C1 segment of cervical spinal cord (tissue), 14 donors: ENCODE results near the gene ACBD4.

Experiments used
- DNase-seq, 14 donors: peaks; one replicate each; lab custom pipeline; 2025; lab: John Stamatoyannopoulos, UW

The ACBD4 gene, protein sequence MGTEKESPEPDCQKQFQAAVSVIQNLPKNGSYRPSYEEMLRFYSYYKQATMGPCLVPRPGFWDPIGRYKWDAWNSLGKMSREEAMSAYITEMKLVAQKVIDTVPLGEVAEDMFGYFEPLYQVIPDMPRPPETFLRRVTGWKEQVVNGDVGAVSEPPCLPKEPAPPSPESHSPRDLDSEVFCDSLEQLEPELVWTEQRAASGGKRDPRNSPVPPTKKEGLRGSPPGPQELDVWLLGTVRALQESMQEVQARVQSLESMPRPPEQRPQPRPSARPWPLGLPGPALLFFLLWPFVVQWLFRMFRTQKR

DNA sequence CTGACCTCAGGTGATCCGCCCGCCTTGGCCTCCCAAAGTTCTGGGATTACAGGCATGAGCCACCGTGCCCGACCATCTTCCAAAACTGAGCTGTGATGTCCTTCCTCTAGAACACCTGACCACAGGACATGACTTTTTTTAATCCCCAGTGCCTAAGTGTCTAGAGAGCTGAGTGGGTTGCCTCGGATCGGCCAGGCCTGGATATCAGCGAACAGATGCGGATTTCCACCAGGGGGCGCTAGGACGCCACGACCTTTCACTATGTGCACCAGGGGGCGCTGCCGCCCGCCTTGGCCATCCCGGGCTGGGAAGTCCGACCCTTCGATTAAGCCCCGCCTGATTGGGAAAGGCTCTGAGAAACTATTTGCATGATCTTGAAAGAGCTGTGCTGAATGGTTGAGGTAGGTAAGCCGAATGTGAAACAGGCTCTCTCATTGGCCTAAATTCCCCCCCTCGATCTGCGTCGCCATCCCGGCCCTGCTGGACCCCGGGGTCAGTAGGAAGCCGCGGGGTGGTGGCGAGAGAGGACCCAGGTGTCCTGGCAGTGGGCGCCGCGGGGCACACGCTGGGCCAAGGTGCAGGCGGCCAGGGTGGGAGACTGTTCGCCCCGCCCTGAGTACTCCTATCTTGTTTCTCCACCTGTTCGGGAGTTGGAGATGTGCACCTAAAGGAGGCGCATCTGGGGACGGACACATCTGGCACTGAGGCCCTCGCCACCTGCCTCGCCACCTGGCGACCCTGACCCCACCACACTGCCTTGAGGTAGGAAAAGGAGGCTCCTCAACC is at the start of gene ACBD4:
Gene ACBD4, plus strand, starts transcription at position 496 of the 786 bp plus-strand sequence. CDS start 458 bp downstream, outside the sequence.
- DNase-seq = peak; percentile 61 to 97 (median 90)

DNA sequence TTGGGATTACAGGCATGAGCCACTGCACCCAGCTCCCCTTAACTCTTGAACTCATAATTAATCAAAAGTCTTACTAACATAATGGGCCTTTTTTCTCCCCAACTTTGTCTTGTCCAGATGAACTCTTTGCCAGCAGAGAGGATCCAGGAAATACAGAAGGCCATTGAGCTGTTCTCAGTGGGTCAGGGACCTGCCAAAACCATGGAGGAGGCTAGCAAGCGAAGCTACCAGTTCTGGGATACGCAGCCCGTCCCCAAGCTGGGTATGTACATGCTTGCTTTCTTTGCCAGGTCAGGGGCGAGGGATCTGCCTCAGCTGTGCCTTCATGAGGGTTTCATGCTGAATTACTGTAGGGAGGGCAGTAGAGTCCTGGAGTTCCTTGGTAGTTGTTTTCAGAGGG is 49.1 kb upstream of the ACBD4 start:
- DNase-seq = peak in 3 of 14 donors; percentile 34 to 49 (median 34)

DNA sequence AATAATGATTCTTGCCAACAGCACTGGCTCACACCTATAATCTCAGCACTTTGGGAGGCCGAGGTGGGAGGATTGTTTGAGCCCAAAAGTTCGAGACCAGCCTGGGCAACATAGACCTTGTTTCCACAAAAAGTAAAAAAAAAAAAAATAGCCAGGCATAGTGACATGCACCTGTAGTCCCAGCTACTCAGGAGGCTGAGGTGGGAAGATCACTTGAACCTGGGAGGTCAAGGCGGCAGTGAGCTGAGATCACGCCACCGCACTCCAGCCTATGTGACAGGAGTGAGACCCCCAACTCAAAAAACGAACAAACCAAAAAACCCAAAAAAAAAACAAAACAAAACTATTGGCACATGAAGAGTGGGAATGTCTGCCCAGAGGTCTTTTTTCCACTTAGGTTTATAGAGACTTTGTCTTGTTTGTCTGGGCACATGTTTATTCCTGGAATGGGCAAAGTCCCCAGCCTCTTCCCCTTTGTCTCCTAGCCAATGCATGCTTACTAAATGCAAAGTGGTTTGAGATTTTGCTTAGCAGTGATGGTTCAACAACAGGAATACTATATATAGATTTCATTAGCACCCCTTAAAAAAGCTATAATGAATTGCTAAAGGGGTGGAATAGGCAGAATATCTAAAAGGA is 48.5 kb upstream of the ACBD4 start:
- no peak for DNase-seq

DNA sequence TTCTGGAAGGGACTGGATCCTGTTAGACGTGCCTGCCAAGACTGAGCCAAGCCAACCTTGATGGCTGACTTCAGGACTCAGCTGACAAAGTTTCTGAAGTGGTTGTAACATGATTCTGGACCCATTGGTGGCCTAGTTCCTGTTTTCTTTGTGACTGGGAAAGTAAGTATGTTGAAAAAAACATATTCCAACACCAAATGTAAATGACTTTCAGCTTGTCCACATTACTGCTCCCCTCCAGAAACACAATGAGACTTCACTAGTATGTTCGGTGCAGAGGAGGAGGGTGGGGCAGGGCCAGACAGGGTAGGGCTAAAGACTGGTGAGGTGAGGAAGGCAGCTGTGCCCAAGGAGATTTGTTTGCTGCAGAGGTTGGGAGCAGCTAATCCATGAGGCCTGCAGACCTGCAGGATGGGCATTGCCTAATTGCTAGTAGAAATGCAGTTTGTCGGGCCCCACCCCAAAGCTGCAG is 47.9 kb upstream of the ACBD4 start:
- no peak for DNase-seq

DNA sequence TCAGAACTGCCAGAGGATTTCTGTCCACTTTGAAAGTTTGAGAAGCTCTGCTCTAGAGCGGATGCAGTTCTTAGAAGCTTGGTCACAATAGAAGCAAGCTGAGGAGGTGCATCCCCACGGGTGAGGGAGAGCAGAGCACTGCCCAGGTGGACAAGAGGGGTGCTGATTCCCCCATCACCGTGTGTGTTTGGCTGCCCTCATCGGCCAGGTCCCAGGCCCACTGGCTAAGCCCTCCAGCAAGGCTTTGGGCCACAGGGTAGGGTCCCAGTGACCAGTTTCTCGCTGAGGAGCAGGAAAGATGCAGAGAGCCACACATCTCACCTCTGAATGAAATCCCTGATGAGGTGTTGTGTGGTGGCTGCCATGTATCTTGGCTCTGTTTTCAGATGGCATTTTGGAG is 47.5 kb upstream of the ACBD4 start:
- no peak for DNase-seq

DNA sequence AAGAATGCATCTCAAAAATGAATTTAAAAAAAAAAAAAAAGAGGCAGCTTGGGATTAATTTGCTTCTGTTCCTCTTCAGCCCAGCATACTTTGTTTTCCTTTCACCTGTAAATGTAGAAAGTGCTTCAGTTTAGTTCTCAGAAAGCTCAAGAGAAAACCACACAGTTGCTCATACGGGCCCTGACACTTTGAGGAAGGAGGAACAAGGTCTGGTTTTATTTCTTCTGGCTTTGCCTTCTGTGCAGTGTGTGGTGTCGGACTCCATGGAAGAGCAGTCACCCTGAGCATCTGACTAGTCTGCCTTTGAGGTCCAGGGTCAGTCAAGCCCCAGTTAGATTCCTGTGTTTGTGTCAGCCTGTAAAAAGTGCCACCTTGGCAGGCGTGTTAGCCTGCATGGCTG is 46.7 kb upstream of the ACBD4 start:
- DNase-seq = no peak

DNA sequence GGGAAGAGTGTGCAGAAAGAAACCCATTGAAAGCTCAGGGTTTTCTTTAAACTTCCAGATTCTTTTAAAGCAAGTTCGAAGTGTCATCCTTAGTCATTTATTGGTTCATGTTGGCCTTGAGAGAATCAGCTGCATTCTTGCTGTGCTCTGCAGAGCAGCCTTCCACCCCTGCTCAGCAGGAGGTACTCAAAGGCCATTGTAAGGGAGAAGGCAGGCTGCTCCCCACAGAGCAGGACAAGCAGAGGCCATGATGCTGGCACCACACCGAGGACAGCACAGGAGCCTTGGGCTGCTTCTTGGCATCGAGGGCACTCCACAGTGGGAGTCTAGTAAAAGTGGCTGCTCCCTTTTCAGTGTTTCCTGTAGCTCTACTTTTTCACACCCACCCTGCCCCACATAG is 44.8 kb upstream of the ACBD4 start:
- DNase-seq = no peak

DNA sequence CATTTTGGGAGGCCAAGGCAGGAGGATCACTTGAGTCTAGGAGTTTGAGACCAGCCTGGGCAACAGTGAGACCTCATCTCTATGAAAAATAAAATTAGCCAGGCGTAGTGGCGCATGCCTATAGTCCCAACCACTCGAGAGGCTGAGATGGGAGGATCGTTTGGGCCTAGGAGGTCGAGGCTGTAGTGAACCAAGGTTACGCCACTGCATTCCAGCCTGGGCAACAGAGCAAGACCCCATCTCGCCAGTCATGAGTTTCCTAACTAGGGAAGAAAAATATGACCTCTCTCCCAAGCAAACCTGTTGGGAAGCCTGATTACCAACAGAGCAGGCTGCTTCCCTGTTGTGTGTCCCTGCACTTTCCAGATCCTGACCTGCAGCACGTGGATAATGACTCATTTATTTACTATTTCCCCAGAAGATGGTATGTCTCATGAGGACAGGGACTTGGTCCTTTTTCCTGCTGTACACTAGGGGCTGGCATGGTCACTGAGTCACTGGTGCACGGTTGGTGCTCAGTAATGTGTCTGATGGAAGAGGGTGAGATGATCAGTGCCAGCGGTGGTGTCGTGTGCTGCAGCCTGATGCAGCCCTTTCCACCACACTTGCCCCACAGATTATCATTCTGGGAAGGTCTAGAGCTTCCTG is 43.6 kb upstream of the ACBD4 start:
- DNase-seq = no peak

DNA sequence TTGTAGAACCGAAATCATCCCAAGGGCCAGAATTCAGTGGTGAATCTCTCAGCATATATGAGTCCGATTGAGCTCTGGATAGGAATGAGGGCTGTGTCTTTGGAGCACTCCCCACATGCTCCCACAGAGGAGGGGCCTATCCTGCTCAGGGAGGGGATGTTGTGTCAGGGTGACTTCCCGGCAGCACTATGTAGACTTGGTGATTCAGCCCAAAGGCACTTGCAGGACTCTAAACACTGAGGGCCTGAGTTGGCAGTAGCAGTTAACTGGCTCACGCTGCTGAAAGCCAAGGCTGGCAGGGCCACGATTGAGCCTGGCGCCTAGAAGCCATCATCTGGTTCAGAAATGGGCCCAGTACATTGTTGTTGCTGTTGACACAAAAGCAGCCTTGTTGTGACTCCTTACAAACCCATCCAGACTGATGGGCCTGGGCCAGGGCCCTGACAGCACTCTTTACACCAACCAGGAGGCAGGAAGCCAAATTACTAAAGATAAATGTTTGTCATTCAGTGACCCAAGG is 42.5 kb upstream of the ACBD4 start:
- DNase-seq = peak in 13 of 14 donors; percentile 38 to 98 (median 85)

DNA sequence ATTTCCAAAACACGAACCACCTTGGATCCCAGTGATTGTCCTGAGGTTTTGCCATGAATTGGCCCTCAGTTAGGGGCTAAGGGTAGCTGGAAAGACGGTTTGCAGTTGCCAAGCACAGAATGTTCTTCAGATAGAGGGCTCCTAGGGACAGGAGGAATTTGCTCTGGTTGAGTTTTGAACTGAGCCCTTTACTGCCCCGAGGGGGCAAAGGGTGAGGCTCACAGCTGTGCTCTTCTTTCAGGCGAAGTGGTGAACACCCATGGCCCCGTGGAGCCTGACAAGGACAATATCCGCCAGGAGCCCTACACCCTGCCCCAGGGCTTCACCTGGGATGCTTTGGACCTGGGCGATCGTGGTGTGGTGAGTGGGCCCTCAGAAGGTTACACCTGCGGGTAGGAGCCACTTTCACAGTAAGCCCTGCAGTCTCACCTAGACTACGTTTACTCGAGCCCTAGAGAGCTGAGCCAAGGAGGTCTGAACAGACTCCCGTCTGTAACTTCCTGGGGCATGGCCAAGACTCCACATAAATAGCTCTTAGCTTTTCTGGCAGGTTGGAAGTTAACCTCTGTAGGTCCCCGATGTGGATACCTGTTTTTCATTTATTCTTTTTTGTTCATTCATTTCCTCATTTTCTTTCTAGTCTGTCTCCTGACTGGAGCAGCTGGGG is 41.9 kb upstream of the ACBD4 start:
- DNase-seq = peak in 1 of 14 donors; percentile 54

DNA sequence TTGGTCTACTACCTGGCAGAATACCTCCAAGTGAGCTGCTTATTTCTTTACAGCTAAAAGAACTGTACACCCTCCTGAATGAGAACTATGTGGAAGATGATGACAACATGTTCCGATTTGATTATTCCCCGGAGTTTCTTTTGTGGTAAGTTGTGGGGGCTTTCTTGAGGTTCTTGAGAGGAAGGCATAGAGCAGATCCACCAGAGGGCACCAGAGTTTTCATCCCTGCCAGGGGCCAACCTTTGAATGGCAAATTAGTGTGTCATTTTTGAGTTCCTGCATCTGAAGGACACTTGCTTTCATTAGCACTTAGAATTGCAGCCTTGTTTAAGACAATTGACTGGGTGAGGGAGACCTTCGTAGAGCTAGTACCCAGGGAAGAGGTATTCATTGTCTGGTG is 39.3 kb upstream of the ACBD4 start:
- no peak for DNase-seq

DNA sequence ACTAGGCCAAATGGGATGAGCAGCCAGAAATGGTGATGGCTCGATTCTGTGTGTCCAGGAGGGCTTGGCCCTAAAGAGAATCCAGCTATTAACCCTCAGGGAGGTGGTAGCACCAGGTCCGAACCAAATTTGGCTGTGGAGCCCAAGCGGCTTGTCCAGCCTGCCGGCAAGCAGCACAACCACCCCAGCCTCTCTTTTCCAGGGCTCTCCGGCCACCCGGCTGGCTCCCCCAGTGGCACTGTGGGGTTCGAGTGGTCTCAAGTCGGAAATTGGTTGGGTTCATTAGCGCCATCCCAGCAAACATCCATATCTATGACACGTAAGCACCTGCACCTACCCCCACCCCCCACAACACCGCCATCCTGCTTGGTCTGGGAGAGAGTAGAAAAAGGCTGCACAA is 38.6 kb upstream of the ACBD4 start:
- no peak for DNase-seq

DNA sequence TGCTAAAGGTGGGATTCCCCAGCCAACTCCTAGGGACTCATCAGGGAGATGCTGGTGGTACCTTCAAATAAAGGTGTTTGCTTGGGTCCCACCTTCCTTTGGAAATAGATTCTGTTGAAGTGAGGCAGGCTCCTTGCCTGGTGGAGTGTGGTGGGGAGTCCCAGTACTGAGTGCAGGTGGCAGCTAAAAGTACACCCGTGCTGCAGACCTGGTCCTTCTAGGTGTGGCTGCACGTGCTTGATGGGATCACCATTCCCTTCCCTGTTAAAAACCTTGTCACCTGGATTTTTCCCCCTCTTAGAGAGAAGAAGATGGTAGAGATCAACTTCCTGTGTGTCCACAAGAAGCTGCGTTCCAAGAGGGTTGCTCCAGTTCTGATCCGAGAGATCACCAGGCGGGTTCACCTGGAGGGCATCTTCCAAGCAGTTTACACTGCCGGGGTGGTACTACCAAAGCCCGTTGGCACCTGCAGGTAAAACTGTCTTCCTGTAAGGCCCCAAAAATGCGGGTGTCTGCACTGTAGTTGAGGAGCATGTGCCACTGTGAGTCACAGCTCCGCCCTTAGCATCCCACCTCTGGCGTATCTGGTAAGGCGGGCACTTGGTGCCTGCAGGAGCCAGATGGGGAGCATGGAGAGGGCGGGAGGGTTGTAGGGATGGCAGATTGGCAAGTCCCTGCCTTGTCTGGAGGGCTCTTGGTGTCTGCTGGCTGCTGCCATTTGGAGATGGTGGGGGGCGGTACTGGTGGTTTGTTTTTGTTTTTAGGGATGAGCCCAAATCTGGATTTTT is 37.2 kb upstream of the ACBD4 start:
- DNase-seq = no peak

DNA sequence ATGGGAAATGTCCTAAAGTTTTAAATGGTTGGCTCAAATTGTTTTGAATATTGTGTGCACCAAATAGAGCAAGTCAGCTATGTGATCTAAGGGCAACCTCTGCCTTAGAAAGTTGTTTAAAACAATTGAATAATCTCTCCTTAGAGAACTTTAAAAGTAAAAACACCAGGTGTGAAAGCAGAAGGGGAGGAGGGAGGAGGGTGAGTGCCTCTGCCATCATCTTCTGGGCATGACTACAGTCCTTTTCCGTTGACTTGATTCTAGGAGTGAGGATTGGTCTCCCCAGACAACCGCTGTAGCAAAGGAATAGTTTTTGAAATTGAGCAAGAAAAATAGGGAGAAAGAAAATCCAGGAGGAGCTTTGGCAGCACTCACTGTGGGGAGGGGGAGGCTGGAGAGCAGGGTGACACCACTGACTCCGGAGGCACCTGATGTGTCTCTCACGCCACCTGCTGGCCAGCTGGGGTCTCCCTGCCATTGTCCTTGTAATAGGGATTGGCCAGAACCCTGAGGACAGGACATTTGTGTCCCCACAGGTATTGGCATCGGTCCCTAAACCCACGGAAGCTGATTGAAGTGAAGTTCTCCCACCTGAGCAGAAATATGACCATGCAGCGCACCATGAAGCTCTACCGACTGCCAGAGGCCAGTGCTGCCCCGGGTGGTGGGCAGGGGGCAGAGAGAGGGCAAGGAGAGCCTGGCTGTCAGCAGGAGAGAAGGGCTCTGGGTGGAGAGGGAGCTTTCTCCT is 36.4 kb upstream of the ACBD4 start:
- peak in 12 of 14 donors; percentile 34 to 89 (median 76) for DNase-seq

DNA sequence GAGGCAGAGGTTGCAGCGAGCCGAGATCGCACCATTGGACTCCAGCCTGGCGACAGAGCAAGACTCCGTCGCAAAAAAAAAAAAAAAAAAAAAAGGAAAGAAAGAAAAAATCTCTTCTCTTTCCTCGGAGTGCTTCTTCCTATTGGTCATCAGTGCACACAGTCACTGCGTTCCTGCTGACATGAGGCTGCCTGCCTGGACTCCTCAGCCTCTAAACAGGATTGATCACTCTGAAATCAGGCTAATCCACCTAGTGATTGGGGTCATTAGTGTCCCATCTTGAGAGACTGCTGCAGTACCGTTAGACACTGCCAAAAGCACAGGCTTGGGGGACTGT is 34.0 kb upstream of the ACBD4 start:
- no peak for DNase-seq

DNA sequence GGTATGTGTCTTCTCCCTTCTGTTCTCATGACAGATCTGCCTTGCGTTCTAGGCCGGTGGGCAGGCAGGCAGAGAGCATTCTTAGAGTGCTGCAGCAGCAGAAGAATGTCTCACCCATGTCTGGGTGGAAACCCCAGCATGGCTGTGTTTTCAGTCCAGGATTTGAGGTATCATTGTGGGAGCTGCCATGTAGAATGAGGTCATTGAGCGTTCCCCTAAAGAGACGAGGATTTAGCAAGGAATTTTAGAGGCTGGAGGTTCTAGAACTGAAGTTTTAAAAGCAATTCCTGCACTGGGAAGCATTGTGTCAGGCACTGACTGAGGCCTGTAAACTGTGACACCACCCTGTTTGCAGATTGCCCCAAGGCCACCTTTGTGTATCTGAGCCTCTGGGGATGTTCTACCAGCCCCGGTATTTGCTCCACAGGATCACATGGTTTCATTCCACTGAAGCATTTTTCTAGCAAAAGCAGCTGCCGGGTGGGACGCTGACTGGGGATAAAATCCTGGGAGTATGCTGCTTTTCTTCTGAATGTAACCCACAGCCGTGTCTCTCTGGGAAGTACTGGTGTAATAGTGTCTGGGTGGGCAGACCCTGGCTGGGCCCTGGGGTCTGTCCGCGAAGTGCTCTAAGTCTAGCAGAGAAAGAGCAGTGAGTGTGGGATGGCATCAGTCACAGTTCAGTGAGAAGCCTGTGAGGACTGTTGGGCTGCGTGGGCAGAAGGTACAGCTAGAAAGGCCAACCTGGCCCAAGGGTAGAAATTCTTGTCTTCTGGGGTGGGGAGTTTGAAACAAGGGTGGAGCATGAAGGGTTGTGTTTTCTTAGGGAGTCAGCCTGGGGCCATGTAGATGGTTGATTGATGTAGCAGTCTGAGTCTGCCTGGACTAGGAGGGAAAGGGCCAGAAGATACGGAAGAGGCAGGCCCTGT is 33.3 kb upstream of the ACBD4 start:
- no peak for DNase-seq

DNA sequence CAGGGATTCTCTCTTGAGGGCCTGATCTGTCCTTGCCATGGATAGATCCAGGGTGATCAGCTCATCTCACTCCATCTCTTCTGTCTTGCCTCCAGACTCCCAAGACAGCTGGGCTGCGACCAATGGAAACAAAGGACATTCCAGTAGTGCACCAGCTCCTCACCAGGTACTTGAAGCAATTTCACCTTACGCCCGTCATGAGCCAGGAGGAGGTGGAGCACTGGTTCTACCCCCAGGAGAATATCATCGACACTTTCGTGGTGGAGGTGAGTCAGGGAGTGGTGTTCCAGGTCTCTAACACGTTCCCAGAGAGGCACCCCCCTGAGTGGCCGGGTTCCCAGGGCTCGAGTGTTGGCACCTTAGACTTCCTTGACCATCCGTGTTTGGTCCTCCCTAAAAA is 32.6 kb upstream of the ACBD4 start:
- no peak for DNase-seq

DNA sequence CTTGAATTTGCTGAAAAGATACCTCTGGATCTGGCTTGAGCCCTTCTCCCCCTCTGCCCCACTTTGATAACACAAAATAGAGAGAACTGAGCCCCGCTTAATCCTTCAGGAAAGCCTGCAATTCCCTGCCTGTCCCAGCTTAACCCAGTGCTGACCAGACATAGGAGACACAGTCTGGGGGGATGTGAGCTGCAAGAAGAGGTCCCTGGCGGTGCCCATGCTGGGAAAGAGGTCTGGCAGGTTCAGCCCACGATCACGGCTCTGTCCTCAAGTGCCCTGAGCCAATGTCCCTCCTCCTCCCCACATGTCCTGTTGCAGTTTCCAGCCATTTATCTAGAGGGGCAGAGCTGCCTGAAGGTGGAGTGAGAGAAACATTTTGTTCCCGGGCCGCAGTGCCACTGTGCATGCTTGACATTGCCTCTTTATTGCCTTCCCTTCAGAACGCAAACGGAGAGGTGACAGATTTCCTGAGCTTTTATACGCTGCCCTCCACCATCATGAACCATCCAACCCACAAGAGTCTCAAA is 32.2 kb upstream of the ACBD4 start:
- peak in 1 of 14 donors; percentile 14 for DNase-seq
